ENCODE results near the gene HTR3C. TPM values are rescaled to one million over a fixed set of nuclear protein-coding genes. Genes with fewer than 3 reads are reported as not detected.

HTR3C gene
- total and polyA plus RNA-seq, 7 donors = 0.19 to 0.60 TPM; not detected in 5

DNA sequence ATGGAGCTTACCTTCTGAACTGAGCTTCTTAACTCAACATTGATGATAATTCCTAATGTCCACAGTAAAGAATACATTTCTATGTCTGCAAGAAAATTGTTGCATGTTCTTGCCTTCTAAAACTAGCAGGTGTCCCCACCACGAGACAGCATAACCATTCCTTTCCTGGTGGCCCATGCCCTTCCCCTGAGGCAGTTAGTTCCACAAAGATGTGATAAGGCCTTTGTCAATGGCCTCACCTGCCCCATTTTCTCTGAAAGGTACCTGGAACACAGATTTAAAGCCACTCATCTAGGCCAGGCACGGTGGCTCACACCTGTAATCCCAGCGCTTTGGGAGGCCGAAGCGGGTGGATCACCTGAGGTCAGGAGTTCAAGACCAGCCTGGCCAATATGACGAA is 23.1 kb downstream of the HTR3C start:
- intact Hi-C loops (cut with DNase I) = no loop called here
- 92 to 94% methylated on average over 6 of the region's 6 CpGs for WGBS, 2 donors

DNA sequence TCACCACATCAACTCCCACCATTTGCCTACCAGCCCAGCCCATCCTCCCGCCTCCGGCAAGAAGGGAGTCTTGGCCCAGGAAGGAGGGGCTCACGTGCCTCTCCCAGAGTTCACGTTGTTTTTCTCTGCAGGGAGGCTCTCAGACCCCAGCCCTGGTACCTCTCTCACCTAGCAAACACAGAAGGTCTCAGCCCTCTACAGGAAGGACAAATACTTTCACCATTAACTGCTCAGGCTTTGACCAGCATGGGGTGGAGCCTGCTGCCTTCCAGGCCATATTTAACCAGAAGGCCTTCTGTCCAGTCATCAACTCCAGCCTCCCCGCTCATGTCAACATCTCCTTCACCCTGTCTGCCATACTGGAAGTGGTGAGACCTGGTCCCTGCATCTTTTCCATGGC is 25.0 kb downstream of the HTR3C start:
- WGBS, 2 donors = 82 to 86% methylated on average over 5 of the region's 5 CpGs
- Histone ChIP-seq H3K27ac (no peak overlapping the region), H3K4me3 (no peak overlapping the region), H3K27me3 (no peaks in the 10 kb centered on the region), H3K9me3 (no peaks in the 10 kb centered on the region), H3K36me3 (no peaks in the 10 kb centered on the region), H3K4me1 (no peaks in the 10 kb centered on the region)
- intact Hi-C loops (cut with DNase I) = no loop called here
- TF ChIP-seq POLR2A (IDR thresholded peaks at IDR 0.05) (no peak), POLR2AphosphoS5 (IDR thresholded peaks at IDR 0.05) (no peak)
- no peak for DNase-seq

More for the DNA sequence above, 23.1 kb downstream of the HTR3C start:
- Histone ChIP-seq H3K4me3 (no peak overlapping the region), H3K27ac (no peak overlapping the region), H3K9me3 (no peaks in the 10 kb centered on the region), H3K27me3 (no peaks in the 10 kb centered on the region), H3K36me3 (no peaks in the 10 kb centered on the region), H3K4me1 (no peaks in the 10 kb centered on the region)
- DNase-seq = no peak
- TF ChIP-seq POLR2AphosphoS5 (IDR thresholded peaks at IDR 0.05) (no peak), POLR2A (IDR thresholded peaks at IDR 0.05) (no peak), EP300 (IDR thresholded peaks at IDR 0.05) (no peak)
- TF ChIP-seq, protein P1, sequence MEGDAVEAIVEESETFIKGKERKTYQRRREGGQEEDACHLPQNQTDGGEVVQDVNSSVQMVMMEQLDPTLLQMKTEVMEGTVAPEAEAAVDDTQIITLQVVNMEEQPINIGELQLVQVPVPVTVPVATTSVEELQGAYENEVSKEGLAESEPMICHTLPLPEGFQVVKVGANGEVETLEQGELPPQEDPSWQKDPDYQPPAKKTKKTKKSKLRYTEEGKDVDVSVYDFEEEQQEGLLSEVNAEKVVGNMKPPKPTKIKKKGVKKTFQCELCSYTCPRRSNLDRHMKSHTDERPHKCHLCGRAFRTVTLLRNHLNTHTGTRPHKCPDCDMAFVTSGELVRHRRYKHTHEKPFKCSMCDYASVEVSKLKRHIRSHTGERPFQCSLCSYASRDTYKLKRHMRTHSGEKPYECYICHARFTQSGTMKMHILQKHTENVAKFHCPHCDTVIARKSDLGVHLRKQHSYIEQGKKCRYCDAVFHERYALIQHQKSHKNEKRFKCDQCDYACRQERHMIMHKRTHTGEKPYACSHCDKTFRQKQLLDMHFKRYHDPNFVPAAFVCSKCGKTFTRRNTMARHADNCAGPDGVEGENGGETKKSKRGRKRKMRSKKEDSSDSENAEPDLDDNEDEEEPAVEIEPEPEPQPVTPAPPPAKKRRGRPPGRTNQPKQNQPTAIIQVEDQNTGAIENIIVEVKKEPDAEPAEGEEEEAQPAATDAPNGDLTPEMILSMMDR (IDR thresholded peaks at IDR 0.05) = no peak

- no peaks in the 10 kb centered on the region for H3K9me3 ChIP-seq
- no peak overlapping the region for H3K27ac ChIP-seq
- no peak for DNase-seq
- no peaks in the 10 kb centered on the region for H3K27me3 ChIP-seq
- no peak overlapping the region for H3K4me3 ChIP-seq
- H3K36me3 ChIP-seq = no peaks in the 10 kb centered on the region
- H3K4me1 ChIP-seq = no peaks in the 10 kb centered on the region
- 78 to 94% methylated on average over 3 of the region's 3 CpGs for WGBS, 2 donors
- intact Hi-C loops (cut with DNase I) = no loop called here
- TF ChIP-seq POLR2A (IDR thresholded peaks at IDR 0.05) = no peak
- TF ChIP-seq POLR2AphosphoS5 (IDR thresholded peaks at IDR 0.05) = no peak
- TF ChIP-seq EP300 (IDR thresholded peaks at IDR 0.05) = no peak
- TF ChIP-seq, protein P1 (IDR thresholded peaks at IDR 0.05) = no peak
Observed at GRCh38 chr3:184078851-184079250, 26.0 kb downstream of the HTR3C start.

- H3K4me3 ChIP-seq = no peak overlapping the region
- no peaks in the 10 kb centered on the region for H3K9me3 ChIP-seq
- H3K27ac ChIP-seq = no peak overlapping the region
- TF ChIP-seq, protein P1 (IDR thresholded peaks at IDR 0.05) = no peak
- TF ChIP-seq POLR2AphosphoS5 (IDR thresholded peaks at IDR 0.05) (no peak), POLR2A (IDR thresholded peaks at IDR 0.05) (no peak), EP300 (IDR thresholded peaks at IDR 0.05) (no peak)
- DNase-seq = no peak
- H3K27me3 ChIP-seq = no peaks in the 10 kb centered on the region
- 89 to 92% methylated on average over 16 of the region's 16 CpGs for WGBS, 2 donors
- H3K4me1 ChIP-seq = no peaks in the 10 kb centered on the region
- H3K36me3 ChIP-seq = no peaks in the 10 kb centered on the region
- intact Hi-C loops (cut with DNase I) = no loop called here
Observed at GRCh38 chr3:184081116-184081830, 28.4 kb downstream of the HTR3C start.

- Histone ChIP-seq H3K27ac (no peak overlapping the region), H3K9me3 (no peaks in the 10 kb centered on the region), H3K4me1 (no peaks in the 10 kb centered on the region), H3K36me3 (no peaks in the 10 kb centered on the region), H3K4me3 (no peak overlapping the region), H3K27me3 (no peaks in the 10 kb centered on the region)
- no peak for DNase-seq
- WGBS, 2 donors = 90 to 92% methylated on average over 10 of the region's 10 CpGs
- intact Hi-C loops (cut with DNase I) = no loop called here
- TF ChIP-seq POLR2AphosphoS5 (IDR thresholded peaks at IDR 0.05) (no peak), POLR2A (IDR thresholded peaks at IDR 0.05) (no peak), EP300 (IDR thresholded peaks at IDR 0.05) (no peak)
- TF ChIP-seq, protein P1 (IDR thresholded peaks at IDR 0.05) = no peak
Observed at GRCh38 chr3:184082034-184082433, 29.2 kb downstream of the HTR3C start.
